HPDE6-E6E7 (cell line): ENCODE measurements around the gene SSH3.
"Not testable (repeated sequence)": the region's sequence is repeated elsewhere in the genome, so short reads cannot be mapped to it uniquely, and the experiment has no call there.

Experiments used
- DNase-seq: peaks from one replicate; pipeline ENCODE4 v3.0.0; 2011; ENCODE audit warnings: missing footprints; ENCODE audit errors: extremely low spot score

The SSH3 gene

DNA sequence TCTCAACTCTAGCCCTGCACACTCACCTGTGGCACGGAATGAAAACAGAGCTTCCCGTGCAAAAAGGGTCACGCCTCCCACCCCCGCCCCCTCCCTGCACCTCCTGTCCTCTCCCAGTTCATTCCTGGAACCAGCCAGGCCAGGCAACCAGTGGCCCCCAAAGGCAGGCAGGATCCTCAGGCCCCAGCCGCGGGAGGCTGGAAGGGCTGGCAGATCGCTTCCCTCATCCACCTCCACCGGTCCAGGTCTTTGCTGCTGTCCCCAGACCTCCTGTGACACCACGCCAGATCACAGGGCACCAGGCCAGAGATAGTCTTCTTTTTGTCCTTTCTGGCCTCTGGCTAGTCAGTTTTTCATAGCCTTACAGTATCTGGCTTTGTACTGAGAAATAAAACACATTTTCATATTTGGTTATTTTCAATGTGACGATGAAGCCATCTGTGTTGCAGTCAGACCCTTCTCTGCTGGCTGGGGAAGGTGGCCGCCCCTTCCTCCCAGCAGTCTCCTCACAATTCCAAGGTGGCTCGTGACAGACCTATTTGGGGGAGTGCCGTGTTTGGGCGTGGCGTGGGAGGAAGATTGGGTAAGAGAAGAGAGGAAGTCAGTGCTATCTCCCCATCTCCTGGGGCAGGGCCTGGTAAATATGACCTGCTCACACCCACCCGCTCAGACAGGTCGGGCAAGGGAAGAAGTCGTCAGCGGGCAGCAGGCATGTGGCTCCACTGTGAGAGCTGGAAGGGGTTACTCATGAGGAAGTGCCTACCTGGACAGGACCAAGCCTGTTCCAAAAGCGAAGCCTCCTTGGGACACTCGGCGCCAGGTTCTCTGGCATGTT is 9.1 kb downstream of the SSH3 start:
- DNase-seq = peak; percentile 93

DNA sequence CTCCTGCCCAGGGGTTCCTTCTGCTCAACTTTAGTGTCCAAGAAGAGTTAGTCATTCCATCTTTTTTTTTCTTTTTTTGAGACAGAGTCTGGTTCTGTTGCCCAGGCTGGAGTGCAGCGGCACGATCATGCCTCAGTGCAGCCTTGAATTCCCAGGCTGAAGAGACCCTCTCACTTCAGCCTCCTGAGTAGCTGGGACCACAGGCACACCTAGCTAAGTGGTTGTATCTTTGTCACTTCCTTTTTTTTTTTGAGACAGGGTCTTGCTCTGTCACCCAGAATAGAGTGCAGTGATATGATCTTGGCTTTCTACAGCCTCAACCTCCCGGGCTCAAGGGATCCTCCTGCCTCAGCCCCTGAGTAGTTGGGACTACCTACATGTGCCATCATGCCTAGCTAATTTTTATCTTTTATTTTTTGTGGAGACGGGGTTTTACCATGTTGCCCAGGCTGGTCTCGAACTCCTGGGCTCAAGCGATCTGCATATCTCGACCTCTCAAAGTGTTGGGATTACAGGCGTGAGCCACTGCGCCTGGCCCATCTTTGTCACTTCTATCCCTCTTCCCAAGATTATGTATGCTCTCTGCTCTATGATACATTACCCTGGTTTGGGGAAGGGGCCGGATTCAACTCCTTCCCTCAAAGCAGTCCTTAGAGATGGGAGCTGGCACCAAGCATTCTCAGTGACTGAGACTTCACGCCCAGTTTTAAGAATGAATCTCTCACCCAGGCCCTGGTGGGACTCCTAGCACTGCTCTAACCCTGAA is 10.0 kb downstream of the SSH3 start:
- DNase-seq = no peak

DNA sequence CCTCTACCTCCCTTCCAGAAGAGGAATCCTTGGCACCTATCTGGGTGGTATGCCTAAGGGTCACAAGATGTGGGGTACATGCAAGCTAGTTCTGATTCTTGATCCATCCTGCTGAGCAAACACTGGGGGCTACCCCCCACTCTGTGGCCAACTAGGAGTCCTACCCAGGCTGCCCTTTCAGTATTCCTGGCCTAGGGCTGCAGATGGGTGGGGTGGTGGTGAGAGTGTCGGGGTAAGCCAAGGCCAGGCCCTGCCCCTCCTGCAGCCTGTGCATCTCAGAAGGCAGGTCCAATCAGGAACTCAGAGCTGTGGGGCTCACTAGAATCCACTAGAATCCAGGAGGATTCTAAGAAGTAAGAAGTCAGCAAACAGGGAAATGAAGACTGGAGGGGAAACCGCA is 10.9 kb downstream of the SSH3 start:
- DNase-seq = no peak

DNA sequence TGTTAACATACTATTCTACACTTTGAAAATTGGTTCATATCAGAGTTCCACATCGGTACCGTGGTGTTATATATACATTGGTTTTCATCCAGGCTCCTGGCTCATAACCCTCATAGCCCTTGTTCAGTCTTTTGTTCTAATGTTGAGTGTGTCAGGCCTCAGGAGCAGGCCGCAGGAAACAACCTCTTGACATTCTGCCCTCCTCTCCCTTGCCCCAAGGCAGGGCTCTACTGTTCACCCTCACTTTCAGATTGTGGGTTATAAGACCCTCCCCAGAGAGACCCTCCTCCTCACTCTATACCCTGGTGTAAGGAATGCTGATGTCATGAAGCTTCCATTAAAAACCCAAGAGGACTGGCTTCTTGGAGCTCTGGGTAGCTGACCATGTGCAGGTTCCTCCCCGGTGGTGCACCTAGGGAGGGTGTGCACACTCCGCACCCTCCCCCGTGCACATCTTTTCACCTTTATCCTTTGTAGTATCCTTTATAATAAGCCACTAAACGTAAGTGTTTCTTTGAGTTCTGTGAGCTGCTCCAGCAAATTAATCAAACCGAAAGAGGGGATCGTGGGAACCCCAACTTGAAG is 12.1 kb downstream of the SSH3 start:
- DNase-seq = no peak

DNA sequence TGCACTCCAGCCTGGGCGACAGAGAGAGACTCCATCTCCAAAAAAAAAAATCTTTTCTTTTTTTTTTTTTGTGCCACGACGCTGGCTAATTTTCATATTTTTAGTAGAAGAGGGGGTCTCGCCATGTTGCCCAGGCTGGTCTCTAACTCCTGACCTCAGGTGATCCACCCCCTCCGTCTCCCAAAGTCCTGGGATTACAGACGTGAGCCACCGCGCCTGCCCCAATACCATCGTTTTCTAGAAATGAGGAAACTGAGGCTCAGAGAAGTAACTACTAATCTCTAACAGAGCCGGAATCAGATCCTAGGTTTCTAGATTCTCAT is 13.5 kb downstream of the SSH3 start:
- DNase-seq = no peak

DNA sequence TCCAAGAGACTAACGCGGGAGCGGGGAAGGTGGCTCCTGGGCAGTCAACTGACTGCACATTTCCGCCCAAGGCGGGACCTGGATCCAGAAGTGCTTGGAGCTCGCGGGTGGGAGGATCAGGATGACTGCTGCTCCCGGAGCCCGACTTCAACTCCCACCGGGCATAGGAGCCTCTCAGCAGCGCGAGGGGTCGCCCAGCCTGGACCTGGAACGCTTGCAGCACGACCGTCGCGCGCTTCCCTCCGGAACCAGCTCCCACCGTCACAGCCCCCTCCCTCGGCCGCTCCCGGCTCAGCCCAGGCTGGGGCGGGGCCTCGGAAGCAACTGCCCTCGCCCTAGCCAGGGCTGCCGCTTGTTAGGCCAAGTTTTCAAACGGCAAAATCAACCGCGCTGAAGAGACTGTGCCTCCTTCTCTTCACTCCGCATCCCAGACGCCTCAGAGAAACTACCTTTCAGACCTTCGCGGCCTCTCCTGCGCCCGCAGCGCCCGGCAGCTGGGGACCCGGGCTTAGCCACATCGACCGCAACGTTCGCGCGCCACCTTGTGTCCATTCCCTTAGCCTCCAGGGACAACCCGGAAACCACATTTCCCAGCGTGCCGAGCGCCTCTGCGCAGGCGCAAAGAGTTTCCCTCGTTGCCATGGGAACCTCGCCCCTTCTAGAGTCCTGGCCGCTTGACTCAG is 14.0 kb downstream of the SSH3 start:
- peak; percentile 94 for DNase-seq

DNA sequence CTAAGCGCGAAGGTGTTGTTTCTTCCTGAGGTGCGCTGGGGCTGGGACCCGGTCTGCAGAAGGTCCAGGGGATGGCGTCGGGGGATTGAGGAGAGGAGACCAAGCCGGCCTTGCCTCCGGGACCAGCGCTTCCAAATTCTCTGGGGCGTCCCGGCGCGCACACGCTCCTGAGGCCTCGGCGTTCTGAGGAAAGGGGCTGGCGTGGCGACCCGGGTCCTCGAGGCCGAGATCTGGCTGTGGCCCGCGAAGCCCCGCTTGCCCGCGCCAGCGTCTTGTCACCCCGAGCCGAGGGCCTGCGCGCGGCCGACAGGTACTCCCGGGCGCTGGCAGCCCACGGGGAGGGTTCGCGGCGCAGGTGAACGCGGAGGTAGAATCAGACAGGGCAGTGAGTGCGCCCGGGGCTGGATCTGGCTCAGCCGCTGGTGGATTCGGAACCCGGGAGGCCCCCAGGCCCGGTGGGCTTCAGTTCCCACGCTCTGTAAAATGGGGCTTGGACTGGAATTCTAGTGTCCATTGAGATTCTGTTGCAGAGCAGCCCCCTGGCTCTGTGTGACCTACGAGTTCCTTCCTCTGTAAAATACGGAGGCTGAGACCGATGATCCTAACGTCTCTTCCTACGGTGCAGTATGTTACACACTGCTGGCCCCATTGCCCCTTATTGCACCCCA is 14.7 kb downstream of the SSH3 start:
- DNase-seq = no peak

DNA sequence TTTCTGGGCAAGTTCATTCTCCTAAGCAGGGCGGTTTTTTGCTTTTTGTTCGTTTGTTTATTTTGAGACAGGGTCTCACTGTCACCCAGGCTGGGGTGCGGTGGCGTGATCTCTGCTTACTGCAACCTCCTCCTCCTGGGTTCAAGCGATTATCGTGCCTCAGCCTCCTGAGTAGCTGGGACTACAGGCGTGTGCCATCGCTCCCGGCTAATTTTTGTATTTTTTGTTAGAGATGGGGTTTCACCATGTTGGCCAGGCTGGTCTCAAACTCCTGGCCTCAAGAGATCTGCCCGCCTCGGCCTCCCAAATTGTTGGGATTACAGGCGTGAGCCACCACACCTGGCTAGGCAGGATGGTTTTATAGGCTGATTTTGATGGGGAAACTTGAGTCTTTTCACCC is 15.5 kb downstream of the SSH3 start:
- DNase-seq = not testable (repeated sequence)

DNA sequence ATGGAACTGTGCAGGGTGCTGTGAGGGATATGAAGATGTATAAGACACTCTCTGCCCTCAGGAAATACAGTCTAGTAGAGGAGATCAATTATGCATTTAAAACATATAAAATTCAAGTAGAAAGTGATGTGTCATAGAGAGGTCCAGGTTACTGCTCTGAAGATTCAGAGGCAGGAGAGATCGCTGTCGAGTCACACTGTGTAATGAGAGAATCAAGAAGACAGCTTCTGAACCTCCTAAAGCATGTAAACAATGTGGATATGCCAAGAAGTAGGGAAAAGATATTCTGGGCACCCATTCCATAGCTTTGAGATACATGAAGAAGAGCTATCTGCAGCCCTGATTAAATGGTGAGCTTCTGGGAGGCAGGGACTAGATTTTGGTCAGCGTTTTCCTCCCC is 16.7 kb downstream of the SSH3 start:
- no peak for DNase-seq

DNA sequence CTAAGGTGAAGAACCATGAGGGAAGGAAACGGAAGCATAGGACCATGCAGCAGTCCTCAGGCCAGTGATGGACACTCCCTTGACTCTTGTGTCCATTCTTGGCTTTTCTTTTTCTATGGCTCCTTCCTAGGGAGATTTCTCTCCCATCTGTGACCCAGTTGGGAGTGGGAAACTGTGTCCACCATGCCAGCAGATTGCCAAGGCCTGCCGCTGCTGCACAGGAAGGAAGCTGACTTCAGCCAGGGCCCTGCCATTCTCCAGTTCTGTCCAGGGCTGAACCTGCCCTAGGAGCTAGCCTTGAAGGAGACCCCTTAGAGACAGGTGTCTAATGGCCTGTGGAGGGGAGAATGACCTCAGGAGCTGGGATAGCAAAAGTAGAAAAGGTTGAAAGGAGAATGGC is 17.4 kb downstream of the SSH3 start:
- no peak for DNase-seq

DNA sequence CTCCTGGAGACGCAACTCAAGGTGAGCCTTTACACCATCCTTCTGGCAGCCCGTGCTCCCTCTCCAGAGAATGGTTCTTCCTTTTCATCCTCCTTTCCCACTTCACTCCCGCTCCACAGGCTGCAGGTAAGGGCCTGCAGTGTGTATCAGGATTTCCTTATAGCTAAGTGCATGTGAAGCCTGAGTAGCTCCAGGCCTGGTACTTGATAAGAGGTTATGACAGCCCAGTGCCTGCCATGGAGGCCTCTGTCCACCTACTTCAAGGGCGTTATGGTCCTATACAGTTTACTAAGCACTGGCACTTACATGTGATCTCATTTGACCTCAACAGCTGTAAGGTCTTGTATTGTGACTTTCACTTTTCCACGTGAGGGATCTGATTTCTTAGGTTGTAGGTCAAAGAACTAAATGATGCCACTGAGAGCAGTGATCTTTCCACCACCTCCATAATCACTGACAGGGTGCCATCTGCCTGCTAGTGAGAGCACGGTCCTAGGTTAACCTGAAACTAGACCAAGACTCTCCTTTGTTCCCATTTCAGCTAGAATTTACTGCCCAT is 18.1 kb downstream of the SSH3 start:
- no peak for DNase-seq

DNA sequence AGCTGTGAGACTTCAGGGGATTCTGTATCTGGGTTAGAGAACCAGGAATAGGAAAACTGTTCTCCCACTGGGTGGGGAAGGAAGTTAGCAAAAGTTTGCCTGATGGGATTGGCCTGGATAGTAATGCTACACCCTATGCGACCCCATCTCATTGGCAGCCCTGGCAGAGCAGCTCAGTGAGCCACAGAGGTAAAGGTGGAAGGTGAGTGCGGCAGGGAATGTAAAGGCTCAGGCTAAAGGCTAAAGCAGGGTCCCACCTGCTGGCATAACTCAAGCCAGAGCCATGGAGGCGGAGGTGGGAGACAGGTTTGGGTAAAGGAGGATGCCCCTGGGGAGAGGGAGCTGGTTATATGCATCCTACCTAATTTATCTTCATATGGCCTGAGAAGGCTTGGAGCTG is 18.7 kb downstream of the SSH3 start:
- no peak for DNase-seq

DNA sequence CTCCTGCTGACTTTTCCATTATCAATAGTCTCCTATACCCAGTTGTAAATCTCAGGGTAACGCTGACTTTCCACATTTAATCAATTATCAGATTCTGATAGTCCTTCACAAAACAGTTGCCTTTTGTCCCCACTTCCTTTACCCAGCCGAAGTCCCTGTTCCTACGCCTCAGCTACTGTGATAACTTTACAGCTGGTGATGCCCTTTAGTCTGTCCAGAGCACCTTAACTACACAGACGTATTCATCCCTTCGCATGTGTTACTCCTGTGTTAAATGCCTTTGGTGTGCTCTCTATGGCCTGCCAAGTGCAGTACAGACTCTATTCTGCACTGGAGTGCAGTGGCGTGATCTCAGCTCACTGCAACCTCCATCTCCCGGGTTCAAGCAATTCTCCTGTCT is 20.2 kb downstream of the SSH3 start:
- no peak for DNase-seq

DNA sequence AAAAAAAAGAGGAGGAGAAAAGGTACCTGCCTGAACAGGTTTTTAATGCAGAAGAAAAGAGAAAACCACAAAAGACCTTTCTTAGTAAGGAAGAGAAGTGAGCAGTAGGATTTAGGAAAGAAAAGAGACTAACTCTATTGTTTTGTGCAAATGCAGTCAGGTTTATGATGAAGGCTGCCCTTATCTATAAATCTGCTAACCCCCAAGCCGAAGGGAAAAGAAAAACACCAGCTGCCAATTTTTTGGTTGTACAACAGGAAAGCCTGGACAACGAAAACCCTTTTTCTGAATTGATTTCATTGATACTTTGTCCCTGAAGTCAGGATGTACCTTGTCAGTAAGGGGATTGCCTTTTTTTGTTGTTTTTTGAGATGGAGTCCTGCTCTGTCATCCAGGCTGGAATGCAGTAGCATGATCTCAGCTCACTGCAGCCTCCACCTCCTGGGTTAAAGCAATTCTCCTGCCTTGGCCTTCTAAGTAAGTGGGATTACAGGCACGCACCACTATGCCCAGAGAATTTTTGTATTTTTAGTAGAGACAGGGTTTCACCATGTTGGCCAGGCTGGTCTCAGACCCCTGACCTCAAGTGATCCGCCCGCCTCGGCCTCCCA is 28.9 kb downstream of the SSH3 start:
- DNase-seq = no peak

DNA sequence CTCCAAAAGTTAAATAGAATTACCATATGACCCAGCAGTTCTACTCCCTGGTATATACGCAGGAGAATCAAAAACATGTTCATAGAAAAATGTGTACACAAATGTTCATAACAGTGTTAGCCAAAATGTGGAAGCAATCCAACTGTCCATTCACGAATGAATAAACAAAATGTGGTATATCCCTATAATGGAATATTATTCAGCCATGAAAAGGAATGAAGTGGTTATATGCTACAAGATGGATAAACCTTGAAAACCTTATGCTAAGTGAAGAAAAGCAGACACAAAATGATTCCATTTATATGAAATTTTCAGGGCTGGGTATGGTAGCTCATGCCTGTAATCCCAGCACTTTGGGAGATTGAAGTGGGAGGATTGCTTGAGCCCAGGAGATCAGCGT is 33.9 kb downstream of the SSH3 start:
- no peak for DNase-seq

DNA sequence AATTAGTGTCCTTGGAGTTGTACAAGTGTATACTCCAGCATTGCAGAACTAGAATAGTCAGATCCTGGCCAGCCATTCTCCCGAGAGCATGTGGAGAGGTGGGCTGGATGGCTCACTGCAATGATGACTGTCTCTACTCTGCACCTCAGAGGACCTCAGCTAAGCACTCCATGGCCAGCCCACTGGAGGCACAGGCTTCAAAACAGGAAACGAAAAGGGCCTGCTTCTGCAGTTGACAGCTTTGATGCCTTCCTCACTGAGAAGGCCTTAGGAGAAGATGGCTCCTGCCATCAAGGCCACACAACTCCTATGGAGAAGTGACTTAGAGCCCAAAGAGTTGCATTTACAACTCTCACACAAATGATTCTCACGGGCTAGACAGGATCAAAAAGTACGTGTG is 40.9 kb downstream of the SSH3 start:
- DNase-seq = no peak

DNA sequence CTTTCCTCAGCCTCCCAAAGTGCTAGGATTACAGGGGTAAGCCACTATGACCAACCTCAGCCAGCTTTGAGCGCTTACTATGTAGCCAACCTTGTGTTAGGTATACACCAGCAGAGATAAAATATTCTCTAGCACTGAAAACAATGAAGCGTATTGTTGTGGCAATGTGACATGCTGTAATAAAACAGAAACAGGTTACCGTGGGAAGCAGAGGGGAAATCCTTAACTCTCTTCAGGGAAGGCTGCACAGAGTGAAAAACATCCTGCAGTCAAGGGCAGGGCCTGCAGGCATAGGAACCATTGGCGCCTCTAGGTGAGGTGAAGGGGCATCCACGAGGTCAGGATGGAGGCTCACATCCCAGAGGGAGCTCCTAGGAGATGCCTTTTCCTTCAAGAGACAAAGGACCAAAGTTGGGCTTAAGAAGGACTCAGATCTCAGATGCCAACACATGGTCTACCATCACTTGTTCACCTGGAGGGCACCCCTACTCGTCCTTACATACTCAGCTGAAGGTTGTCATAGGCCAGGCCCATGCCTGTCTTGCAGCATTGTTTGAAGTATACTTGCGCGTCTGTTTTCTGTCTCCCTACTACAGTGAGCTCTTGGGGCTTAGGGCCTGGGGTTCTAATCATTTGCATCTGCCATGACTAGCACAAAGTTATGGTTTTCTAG is 42.1 kb downstream of the SSH3 start:
- DNase-seq = no peak

DNA sequence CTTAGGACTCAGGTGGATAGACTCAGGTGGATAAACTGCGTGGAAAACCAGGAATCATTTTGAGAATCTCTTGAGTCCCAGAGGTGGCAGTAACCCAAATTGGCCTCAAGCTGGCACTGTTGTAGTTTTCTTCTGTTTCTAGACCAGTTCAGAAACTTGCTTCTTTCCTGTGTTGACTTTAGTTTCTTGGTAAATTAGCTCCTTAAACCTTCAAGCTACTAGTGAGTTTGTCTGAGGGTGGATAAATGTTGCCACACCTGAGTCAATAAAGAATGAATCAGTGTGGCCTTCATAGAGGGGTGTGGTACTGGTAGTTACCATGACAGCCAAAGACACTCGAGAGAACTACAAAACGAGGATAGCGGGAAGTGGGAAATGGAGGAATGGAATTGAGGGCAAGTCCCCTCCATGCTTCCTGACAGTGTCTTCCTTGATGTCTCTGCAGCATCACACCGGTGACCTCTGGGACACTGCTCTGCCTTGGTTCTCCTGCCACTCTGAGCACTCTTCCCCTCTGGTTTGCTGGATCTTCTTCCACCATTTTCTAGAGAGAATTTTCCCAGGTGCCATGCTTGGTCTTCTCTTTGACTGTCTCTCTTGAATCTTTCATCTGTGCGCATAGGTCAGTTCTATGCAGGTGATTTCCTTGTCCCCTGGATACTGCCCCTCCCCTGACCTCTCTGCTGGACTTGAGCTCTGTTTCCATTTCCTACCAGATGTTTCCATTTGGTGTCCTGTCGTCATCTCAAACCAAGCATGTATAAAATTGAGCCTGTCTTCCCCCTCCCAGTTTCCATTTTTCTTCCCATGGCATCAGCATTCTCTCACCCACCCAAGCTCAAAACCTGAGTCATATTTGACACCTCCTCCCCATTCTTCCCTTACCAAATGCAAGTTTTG is 42.8 kb downstream of the SSH3 start:
- peak; percentile 83 for DNase-seq

DNA sequence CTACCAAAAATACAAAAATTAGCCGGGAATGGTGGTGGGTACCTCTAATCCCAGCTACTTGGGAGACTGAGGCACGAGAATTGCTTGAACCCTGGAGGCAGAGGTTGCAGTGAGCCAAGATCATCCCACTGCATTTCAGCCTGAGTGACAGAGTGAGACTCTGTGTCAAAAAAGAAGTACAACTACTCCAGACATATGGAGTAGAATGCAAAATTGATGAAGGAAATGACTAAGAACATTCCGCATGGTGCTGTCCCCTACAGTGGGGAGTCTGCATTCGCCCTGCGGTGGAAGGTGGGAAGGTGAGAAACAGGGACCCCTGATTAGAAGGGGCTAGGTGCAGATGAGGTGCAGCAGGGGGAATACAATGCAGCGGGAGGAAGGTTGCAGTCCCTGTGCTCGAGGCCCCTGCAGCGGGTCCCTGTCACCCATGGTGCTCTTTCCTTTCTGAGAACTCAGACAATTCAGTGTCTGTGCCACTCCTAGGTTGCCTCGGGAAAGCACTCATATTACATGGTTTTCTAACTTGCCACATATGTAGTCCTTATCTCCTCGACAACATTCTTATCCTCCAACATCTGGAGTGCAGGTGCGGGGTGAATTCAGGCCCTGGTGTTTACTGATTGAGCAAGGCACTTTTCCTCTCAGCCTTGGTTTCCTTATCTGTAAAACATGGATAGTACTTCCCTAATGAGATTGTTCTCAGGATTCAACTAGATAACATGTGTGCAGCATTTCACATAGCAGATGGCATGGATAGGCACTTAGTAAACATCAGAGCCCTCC is 44.8 kb downstream of the SSH3 start:
- no peak for DNase-seq
